Activated T-cell treated with anti-CD3 and anti-CD28 coated beads, Interleukin-2, amount 50 U/mL, for 48 hours (primary cell): Measurements from ENCODE around the gene GNL1.
A peak's percentile ranks its signal among the peaks of the same experiment; 100 is the strongest.

Source experiments
- DNase-seq, 2 experiments: peaks; one replicate each; pipeline ENCODE4 v3.0.0-alpha.2; 2020

The GNL1 gene

GRCh38 chr6:30565772-30566171 is 9.5 kb upstream of the GNL1 start:
- no peak for DNase-seq

DNA sequence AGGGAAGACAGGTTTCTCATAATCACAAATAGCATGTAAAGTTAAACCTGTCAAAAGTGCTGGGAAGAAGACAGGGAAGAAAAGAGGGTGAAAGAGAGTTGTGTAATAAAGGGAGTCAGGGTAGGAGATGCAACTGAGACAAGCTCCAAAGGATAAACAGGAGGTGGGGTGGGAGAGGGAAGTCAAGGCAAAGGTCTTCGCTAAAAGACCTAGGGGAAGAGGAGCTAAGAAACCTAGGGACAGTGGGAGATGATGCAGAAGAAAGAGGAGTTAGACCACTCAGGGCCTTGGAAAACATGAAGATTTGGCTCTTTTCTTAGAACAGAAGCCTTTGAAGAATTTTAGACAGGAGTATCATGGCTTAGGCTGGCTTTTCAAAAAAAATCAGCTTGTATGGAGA is 7.8 kb upstream of the GNL1 start:
- DNase-seq = no peak

DNA sequence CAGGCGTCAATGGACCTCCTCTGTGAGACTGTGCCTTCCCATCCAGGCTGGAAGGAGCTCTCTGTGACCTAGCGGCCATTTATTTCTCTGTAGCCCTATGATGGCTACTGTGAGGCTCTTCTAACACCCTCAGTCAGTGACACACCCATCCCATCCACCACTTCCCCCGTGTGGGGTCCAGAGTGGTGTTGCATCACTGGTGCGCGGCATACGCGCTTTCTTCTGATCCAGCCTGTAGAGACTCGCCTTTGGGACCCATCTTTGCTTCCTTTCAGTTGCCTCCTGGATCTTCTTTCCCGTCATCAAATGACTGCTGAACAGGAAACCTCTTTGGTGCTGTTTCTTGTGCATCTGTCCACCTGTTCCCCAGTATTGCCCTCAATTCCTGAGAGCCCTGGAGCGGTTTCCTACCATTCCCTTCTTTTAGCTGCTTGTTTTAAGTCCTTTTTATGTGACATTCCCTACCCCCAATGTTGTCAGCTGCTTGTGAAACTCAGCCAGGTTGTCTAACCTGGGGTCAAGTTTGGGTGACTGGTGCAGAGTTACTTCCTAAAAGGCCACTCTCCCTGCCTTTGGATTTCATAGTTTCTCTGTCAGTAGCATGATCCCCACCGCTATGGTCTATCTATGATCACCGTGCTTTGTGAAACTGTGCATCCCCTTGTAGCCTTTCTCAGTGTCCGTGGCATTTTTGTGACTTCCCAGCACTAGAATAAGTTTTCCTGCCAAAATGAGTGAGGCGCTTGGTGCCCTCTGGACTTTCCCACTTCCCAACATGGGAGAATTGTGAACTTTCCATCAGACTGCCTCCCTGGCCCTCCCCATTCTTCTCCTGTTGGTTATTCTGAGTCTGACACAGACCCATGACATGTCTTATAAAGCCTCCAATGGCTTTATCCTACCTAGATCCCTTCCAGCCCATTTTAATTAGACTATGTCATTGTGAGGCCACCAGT is 6.5 kb upstream of the GNL1 start:
- no peak for DNase-seq

DNA sequence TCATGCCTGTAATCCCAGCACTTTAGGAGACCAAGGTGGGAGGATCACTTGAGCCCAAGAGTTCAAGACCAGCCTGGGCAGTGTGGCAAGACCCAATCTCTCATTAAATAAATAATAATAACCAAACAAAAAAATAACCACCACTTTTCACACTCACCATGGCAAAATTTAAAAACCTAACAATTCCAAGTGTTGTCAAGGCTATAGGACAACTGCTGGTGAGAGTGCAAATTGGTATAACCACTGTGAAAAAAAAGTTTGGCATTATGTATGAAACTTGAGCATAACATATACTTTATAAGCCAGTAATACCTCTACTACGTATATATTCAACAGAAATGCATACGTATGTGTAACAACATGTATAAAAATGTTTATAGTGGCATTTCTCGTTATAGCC is 4.6 kb upstream of the GNL1 start:
- no peak for DNase-seq

DNA sequence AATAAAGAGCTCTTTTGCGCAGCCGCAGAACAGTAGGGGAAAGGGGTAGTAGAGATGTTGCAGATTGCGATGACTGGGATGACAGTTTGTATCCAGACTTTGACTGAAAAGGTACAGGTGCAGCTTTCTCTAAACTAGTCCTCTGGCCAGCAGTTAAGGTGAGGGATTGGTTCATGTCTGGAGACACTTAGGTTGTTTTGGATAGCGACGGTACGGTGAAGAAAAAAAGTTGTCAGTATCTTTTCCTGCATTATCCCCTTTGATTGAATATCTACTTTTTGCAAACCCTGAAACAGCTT is 1.3 kb upstream of the GNL1 start:
- no peak for DNase-seq

DNA sequence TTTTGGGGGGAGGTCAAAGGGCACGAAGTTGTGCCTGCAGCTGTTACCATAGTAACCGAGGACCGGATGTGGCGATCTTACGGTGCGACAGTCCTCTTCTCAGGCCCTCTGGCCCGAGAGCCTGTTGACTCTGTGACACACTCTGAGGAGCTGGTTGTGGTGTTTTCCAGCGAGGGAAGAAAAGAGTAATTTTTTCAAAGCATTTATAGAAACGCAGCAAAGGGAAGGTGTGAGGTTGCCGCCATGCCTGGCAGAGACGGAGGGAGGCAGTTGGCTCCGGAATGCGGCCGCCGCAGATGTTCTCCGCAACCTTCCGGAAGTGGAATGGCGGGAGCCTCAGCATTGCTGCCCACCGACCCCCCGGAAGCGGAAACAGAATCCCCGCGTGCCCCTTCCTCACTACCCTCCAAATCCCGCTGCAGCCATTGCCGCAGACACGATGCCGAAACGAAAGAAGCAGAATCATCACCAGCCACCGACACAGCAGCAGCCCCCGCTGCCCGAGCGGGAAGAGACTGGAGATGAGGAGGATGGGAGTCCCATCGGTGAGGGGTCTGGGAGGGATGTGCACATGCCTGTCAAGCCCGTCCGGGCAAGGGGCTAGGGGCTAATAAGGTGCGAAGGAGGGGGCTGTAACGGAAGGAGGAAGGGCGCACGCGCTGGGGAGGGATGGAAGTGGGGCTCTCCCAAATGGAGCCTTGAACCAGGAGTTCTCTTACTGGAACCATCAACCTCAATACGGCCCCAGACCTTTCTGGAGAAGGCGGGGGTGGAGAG is 805 bp upstream of the GNL1 start, which contains the start of gene PRR3:
Gene PRR3 (plus strand): TSS at position 390 of the 777 bp plus-strand sequence. CDS start 50 bp downstream, at position 440.
- DNase-seq = peak; percentile 90 to 92

DNA sequence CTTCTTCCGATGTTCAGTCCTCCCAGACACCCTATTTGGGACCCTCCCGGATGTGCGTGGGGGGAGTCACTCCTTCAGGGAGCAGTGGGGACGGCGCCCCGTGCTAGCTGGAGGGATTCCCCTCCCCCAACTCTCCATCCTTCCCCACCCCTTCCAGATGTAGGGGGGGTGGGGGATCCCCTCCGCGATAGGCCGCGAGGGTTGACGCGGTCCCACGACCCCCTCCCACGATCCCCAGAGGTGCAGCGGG is 548 bp downstream of the GNL1 start:
- no peak for DNase-seq

GRCh38 chr6:30554962-30555815 is 1.1 kb downstream of the GNL1 start:
- no peak for DNase-seq

- DNase-seq = no peak
Observed at GRCh38 chr6:30554404-30554803, 1.9 kb downstream of the GNL1 start.

DNA sequence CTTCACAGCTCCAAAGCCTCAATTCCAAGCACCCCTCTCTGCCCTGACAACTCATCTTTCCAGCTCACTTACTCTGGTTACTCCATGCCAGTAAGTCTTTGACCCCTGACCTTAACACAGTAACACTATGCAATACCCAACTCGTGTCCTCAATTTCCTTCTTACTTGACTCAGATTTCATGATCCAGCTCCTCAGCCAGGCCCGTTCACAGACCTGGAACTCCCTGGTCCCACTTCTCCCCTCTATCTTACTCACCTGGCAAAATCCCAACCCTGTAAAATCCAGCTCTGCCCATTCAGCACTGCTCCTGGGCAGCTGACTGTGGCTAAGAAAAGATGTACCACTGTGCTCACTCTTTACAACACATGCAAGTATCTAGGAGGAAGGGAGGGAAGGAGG is 7.9 kb downstream of the GNL1 start:
- DNase-seq = no peak

- no peak for DNase-seq
Observed at GRCh38 chr6:30547454-30547853, 8.8 kb downstream of the GNL1 start.

DNA sequence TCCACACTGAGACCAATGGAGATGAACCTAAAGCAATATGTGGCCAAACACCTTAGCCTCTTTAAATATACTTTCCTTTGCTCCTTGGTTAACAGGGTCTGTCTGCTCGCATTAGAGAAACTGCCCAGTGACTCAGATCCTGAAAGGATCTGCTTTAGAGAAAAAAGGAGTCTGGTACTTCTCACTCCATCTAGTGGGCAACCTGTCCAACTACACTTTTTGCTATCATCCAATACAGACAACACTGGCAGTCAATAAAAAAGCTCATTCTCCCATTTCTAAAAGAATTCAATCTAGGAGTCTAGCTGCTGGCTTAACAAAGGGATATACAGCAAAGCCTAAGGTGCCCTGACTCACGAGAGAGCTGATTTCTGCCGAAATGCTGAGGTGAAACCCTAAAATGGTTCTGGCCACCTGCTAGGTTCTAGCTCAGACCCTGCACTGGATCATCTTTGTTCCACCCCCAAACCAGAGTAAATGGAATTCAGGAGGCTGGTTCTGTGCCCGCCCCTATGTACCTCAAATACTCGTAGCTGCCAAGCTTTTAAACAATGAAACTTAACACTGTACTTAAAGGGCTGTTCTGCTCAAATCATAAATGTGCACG is 11.5 kb downstream of the GNL1 start:
- DNase-seq = no peak

GRCh38 chr6:30543821-30544220 is 12.5 kb downstream of the GNL1 start:
- no peak for DNase-seq

GRCh38 chr6:30542915-30543314 is 13.4 kb downstream of the GNL1 start:
- DNase-seq = no peak

- DNase-seq = peak in 1 of 2 experiments; percentile 30
Observed at GRCh38 chr6:30542404-30542725, 13.9 kb downstream of the GNL1 start.

GRCh38 chr6:30541515-30542403 is 14.5 kb downstream of the GNL1 start:
- peak; percentile 80 to 84 for DNase-seq

DNA sequence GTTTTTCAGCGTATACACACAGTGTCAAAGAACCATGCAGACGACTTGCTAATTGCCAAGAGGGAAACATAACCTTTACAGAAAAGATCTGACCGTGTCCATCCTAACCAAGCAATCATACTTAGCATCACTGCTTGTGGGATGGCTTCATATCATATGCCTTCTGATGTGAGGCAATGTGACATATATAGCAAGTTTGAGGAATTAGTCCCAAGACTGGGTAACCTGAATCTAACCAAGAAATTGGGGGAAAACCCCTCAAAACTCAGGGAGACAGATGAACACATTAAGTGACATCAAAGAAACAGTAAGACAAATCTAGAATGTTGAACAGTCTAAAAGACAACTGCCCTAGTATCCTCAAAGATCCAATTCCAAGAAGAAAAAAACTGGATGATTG is 18.4 kb downstream of the GNL1 start:
- DNase-seq = no peak

- peak in 1 of 2 experiments; percentile 21 for DNase-seq
Observed at GRCh38 chr6:30533460-30534294, 22.6 kb downstream of the GNL1 start.

GRCh38 chr6:30530014-30530413 is 26.3 kb downstream of the GNL1 start:
- no peak for DNase-seq

GRCh38 chr6:30529349-30529875 is 26.9 kb downstream of the GNL1 start:
- peak; percentile 69 to 74 for DNase-seq

GRCh38 chr6:30526444-30526843 is 29.8 kb downstream of the GNL1 start:
- peak in 1 of 2 experiments; percentile 11 for DNase-seq
